Stimulated activated CD8-positive, alpha-beta memory T cell treated with anti-CD3 and anti-CD28 coated beads, Interleukin-15, amount 100 ng/mL, for 24 hours (primary cell): ENCODE measurements around the gene ENDOU.
A peak's percentile ranks its signal among the peaks of the same experiment; 100 is the strongest.

Experiments used
- DNase-seq: peaks from one replicate; pipeline ENCODE4 v3.0.0-alpha.2; 2020; ENCODE audit warnings: low read depth

Gene ENDOU

DNA sequence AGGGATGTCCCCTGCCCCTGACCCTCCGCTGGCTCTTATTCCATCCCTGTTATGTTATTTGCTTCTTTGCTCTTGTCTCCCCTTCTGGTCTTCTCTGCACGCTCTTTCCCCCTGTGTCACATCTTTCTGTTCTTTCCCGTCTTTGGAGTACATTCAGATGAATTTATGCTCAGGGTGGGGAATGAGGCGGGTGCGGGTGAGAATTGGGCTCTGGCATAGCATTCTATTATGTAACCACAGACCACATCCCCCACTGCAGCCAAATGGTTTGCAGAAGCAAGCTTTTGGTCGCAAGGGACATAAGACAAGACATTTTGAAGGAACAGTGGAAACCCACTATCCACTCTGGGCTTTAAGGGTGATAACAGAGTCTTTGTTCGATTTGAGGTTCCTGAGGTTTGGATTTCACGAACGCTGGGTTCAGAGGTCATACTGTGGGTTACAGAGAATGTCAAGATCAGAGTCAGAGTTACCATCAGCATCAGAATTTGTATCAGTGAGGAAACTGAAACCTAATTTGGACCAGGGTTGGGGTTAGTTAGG, 3.8 kb downstream of the ENDOU start:
- DNase-seq, result no peak

DNA sequence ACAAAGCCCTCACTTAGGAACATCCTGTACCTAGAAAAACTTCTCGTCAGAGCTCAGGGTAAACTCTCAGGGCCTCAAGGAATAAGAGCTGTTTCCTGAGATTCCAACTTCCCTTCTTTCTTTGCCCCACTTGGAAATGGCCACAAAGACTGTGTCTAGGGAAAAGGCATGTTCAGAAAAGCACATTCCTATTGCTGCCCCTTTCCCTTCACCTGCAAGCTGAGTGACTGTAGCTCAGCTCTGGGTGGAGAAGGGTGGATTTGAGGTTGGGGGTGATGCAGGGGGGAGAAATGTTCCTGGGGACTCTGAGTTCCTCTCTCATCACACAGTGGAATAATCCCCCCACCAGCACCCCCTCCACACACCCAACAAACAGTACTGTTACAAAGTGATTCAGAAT, 6.8 kb downstream of the ENDOU start:
- no peak for DNase-seq

DNA sequence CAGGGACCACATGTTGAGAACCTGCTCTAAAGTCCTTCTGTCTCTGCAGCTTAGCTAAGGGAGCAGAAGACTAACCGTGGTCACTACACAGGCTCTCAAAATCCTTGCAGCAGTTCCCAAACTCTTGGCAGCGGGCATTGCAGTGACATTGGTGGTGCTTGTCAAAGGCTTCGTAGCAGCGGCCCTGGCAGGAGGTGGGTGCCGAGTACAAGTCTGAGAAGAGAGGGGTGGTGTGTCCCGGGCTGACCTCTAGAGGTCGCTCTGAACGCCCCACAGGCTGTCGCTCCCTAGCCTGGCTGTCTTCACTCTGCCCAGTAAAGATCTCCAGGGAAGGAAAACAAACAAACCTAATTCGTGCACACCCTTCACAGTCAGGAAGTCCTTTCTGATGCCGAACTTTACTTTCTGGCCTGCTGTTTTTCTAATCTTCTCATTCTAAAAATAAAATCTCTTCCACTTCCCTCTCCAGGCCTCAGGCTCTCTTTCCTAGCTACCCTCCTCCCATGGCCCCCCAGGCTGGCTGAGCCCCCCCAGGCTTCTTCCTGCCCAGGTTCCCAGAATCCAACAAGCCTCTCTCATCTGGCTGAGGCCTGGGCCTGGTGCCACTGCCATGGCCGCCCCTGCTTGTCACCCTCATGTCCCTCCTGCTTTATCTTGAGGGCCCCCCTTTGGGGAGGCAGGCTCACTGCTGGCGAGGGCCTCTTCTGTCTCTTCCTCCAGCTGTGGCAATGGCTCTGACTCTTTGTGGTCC, 7.7 kb downstream of the ENDOU start:
- DNase-seq, result no peak

DNA sequence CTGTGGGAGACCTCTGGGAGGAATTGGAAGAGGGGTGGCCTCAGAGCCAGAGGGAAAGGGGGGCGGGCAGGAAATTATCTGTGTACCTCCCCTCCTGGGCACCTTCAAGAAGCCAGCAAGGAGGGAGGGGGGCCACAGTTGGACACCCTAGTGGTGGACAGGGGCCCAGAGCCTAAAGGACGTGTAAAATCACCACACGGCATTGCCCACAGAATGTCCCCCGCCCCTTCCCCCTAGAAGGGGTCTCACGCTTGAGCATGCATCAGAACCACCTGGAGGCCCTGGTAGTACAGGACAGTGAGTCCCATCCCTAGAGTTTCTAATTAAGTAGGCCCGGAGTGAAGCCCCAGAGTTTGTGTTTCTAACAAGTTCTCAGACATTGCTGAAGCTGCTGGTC, 8.2 kb downstream of the ENDOU start:
- no peak for DNase-seq

DNA sequence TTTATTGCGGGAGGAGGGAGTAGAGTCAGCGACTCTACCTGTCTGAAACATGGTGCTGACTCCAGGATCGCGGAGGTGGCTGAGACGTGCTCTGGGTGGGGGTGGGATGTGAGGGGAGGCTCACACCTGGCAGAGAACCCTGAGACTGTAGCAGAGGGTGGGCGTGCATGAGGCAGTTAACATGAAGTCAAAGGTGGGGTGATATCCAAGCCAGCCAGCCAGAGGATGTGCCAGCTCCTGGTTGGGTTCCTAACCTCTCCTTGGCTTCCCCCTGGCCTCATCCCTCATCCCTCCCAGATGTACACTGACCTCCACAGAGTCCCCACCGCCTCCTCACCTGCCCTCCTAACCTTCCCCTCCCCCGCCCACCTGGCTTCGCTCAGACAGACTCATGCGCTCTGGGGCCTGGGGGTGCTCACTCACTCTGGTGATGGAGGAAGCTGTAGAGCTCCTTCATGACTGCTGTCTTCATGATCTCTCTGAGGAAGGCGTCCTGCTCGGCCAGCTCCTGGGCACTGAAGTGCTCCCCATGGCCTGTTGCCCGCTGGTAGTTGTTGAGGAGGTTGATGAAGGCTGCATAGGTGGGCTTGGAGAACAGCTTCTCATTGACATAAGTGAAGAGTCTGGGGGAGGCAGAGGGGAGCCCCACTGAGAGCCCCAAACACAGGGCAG, 9.3 kb downstream of the ENDOU start:
- DNase-seq, result no peak

DNA sequence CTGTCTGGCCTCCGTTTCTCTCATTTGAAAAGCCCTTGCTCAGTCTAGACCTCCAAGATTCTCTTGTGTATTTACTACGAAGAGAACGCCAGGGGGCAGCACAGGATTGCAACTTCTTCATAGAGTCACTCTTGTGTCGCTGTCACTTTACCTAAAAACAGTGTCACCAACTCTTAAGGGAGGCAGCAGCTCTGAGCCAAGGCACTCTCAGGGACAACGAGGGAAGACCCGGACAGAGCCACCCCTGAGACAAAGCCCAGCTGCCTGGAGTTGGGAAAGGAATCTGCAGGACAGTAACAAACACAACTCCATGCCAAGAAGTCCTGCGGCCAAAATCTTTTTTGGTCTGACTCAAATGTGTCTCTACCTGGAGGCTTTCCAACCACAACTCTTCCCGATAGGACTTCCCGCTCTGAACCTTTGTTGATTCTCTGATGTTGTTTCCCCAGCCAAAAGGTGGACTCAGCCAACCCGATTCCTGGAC, 9.9 kb downstream of the ENDOU start:
- DNase-seq, result peak; percentile 46

DNA sequence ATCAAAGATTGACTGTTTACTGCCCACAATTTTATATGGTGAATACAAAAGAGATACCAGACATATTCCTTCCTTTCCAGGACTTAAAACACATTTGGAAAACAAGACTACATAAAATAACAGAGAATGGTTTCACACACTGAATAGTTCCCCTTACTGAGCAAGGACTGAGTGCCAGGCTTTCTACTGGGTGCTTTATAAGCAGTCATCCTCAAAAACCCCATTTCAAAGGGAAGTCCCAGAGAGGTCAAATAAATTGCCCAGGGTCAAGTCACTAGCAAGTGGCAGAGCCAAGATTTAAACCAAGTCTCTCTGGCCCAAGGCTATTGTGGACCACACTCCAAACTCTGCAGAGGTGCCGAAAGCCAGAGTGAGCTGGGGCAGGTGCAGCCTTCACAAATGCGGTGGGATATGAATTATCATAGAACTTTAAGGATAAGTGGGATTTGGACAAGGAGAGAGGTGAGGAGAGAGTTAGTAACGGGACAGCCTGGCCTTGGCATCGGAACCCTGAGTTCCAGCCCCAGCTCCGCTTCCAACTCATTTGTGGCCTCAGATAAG, 10.4 kb downstream of the ENDOU start:
- DNase-seq, result no peak

DNA sequence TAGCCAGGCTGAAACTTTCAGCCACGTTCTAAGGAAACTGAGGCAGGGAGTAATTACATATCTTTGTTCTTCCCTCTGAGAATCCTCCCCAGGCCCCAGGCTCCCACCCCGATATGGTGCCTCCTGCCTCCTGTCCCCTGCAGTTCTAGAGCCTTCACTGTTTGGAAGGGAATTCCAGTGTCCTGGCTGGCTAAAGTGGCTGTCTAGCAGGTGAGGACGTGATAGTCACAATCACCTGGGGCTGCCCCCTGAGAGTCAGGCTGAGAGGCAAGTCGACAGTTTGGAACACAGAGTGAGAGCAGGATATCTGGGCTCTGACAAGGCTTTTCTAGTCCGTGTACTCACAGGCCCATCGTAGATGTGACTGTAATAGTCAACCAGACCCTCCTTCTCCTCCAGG, 13.1 kb downstream of the ENDOU start:
- DNase-seq, result no peak

DNA sequence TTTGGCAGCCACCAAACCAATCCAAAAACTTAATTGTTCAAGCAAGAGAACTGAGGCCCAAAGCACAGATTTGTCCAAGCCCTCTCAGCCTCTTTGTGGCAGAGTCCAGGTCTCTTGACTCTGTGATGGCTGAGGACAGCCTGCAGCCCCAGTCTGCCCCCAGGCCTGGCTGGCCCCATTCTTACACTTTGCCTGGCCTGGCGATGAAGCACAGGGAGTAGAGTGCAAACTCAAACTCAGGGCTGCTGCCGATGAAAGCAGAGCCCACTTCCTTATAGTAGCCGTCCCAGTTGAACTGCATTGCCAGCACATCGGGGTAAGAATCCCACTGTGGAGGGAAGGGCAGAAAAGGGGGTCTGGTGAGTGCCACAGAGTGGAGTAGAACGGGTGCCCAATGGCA, 13.8 kb downstream of the ENDOU start:
- no peak for DNase-seq

DNA sequence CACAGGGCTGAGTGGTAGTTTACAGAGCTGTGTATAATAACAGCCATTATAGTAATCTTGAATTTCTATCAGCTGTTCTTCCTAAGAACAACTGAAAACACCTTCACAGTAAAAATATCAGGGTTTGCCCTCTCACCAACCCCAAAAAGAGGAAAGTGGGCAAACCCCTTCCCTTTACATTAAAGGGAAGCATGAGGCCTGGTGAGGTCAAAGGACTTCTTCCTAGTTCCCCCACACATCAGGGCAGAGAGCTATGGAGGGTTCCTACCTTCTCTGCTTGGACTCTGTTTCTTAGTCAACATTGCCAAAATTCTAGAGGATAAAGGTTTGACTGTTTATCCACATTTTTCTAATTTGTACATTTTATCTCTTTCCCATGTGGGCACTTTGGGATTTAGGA, 15.0 kb downstream of the ENDOU start:
- DNase-seq, result no peak

DNA sequence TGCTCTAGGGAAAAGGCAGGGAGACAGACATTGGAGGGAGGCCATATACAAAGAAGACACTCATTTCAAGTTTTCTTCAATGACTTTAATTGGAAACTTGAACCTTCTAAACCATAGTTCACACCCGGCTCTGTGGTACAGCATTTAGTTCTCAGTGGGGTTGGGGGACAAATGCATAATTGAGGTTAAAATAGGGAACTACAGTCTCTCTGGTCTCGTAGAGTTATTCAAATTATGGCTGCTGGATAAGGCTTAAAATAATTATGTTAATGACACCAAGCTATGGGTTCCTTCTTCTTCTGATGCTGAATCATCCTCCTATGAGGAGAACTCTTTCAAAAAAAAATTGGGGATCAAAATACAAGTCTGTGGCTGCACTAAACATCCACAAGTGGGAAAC, 15.6 kb downstream of the ENDOU start:
- no peak for DNase-seq

DNA sequence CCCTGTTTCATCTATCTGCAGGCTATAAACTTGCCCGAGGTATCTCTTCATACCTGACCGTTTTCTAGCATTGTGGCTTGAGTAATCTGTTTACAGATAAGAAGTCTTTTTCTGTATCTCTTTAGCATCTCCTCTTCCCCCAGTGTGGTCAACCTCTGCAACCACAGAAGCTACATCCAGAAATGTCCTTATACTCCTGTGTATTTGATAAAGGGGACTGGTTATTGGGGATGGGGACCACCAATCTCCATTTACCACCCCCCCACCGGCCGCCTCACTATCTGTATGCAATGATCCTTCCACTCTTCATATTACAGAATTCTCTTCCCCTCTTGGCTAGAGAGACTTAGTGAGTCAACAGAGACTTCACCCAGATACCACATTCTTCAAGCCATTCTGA, 16.1 kb downstream of the ENDOU start:
- no peak for DNase-seq

DNA sequence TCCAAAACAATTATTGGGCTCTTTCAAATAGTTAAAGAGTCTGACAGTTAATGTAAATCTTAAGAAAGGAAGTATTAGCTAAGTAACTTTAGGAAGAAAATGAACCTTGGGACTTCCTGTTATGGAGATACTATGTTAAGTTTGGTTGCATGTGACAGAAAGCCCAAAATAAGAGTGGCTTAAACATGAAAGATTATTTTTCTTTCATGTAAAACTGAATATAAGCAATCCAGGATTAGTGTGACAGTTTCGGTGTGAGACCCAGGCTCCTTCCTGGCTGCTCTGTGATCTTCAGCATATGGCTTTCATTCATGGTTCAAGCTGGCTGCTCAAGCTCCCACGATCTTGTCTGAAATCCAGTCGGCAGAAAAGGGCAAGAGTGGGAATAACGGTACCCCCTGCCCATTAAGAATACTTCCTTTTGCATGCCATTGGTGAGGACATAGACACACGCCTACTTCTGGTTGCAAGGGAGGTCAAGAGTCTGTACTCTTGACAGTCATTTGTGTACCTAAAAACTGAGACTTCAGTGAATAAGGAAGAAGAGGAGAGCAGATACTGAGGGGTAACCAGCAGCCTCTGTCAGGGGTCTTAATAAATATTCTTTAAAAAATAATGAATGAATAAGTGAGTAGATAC, 17.3 kb downstream of the ENDOU start:
- DNase-seq, result no peak

DNA sequence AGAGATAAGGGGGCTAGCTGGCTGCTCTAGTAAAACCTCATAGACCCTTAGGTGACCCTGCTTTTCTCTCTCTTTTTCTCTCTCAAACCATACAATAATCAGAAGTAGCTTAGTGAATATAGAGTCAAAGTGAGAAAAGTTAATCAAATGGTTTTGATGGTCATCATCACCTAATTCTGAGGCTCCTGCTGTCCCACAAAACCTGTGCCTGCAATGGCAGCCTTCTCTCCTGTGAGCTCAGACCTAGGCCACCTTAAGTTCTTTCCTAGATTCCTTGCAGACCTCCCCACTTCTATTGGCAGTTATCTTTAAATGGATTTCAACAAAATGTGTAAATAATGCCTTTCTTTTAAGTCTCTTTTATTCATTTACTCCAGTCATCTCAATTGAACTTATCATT, 17.9 kb downstream of the ENDOU start:
- no peak for DNase-seq

DNA sequence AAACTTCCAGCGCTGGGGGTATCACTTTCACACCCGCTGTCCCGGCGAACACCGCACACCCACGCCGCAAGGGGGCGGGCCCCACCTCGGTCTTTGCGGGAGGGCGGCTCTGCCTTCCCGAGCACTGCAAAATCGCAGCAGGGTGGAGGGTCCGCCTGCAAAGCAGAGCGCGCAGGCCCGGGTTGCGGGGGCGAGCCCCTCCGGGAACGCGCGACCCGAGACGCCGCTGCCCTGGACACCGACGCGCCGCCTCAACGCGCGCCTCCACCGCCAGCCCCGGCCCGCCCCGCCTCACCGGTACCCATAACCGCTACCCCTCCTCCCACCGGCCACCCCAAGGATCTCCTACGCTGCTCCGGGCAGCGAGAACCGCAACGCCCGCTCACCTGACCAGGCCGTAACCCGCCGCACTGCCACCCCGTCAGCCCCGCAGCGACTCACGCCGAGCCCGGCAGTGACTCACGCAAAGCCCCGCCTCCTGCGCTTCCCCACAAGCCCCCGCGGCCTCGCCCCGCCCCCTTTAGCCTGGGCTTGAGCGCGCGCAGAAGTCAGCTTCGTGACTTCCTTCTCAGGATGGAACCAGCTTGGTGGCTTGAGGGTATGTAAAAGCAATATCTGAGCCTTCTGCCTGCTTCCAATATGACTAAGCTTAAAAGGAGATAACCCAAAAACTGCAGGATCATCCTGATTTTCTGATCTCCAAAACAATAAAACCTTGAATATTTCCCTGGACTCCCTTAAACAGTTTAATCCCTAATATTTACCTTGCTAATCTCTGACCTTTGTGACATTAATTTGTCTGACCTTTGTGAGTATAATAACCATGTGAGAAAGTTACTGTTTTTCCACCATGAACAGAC, 19.5 kb downstream of the ENDOU start, which contains the start of gene RPAP3:
RPAP3 (minus strand) TSS at position 465 of the 860 bp plus-strand sequence. CDS start 3,190 bp downstream, outside the sequence.
- DNase-seq, result peak; percentile 96

DNA sequence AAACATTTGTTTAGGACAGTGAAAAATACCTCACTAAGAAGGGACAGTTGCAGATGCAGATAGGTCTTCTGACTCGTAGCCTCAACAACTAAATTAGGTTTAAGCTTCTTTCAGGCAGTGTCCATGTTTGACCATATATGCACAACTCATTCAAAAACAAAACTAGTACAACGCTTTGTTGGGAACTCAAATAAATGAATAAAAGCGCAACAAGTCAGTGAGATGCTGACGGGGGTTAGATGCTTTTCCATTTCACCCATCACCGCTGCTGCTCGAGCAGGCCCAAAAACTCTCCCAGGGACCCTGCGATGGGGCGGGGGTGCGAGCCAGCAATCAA, 20.1 kb downstream of the ENDOU start:
- DNase-seq, result no peak

DNA sequence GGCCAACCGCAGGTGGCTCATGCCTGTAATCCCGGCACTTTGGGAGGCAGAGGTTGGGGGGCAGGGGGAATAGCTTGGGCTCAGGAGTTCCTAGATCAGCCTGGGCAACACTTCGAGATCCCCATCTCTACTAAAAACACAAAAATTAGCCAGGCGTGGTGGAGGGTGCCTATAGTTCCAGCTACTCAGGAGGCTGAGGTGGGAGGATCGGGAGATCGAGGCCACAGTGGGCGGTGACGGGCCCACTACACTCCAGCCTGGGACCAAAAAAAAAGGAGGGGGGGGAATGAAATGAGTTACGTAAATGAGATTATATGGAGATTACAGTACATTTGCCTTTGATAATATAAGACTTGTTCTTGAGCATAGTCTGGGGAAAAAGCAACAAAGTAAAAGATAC, 20.6 kb downstream of the ENDOU start:
- DNase-seq, result no peak

DNA sequence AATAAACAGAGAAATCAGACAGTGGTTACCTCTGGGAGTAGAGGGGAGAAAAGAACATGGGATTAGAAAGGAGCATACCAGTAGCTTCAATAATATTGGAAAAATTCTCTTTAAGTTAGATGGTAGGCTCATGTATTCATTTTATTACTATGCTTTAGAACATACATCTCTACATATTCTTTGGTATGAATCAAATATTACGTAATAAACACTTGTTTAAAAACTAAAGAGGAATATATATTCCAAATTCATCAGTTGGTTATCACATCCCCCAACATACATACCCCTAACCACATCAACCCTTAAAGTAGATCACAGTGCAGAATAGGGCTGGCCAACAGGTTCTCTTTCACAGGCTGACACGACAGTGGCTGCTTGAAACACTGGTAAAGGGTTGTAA, 25.0 kb downstream of the ENDOU start:
- DNase-seq, result no peak

DNA sequence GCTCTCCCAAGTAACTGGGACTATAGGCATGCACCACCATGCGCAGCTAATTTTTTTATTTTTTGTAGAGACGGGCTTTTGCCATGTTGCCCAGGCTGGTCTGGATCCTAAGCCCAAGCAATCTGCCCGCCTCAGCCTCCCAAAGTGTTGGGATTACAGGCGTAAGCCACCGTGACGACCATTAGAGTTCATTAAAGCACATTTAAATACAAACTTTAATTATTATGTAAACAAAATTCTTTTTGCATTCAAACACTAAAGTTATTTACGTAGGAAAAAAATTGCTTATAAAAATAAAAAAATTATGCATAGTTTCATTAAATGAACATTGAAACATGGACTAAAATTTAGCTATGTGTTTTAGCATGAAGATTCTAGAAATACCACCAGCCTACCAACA, 26.7 kb downstream of the ENDOU start:
- DNase-seq, result no peak

DNA sequence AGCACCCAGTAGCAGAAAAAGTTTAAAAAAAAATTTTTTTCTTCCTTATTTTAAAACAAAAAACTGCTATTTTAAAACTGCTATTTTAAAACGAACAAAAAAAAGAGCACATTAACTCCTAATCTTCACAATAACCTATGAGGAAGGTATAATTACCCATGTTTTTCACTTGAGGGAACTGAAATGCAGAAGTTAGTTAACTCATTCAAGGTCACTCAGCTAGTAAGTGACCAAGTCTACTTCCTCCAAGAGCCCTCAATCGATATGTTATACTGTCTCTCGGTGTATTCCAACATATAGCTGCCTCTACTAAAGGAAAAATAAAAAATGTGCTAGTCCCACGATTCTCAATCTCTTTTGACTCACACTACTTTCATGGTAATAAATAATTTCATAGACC, 27.2 kb downstream of the ENDOU start:
- DNase-seq, result no peak

DNA sequence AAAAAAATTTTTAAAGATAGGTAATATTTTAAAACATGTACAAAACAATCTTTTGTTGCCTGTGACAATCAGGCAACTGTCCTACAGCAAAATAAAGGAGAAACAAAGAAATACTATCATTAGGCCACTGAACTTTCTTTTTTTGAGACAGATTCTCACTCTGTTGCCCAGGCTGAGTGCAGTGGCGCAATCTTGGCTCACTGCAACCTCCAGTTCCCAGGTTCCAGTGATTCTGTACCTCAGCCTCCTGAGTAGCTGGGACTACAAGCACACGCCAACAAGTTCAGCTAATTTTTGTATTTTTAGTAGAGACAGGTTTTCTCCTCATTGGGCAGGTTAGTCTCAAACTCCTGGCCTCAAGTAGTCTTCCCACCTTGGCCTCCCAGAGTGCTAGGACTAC, 36.1 kb downstream of the ENDOU start:
- no peak for DNase-seq

DNA sequence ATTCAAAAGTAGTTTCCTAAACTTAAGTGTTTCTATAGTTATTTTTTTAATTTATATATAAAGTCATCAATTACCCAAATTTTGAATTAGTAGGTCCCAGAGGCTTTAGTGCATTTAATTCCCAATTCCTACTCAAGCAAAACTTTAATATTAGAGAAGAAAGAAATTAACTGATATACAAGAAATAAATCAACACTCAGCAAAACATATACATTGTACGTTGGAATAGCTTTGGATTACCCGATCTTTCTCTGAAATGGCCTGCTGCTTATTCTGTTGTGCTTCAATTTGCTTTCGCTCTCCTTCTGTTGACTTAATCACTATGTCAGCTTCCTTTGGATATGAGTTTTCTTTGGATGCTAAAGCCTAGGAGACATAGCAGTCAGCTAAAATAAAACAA, 37.7 kb downstream of the ENDOU start:
- DNase-seq, result no peak
